BLaER1 treated with 17β-estradiol and CSF1 and Interleukin-3, amounts not matched to agents 10 nM and 100 nM (cell line): Measurements from ENCODE around the gene AFTPH.

Experiments used
- H3K27ac ChIP-seq, 11 experiments: shearing (Covaris generic); formaldehyde crosslinking; 2 replicates each; pipeline ENCODE4 v1.8.1; 2022
- H3K27me3 ChIP-seq, 11 experiments: shearing (Covaris generic); formaldehyde crosslinking; 2 replicates each; pipeline ENCODE4 v1.8.1; 2022
- H3K36me3 ChIP-seq, 11 experiments: shearing (Covaris generic); formaldehyde crosslinking; 2 replicates each; pipeline ENCODE4 v1.8.1; 2022
- H3K4me1 ChIP-seq, 10 experiments: shearing (Covaris generic); formaldehyde crosslinking; 2 replicates each; pipeline ENCODE4 v1.8.1; 2022
- H3K4me2 ChIP-seq, 11 experiments: shearing (Covaris generic); formaldehyde crosslinking; 2 replicates each; pipeline ENCODE4 v1.8.1; 2022
- H3K4me3 ChIP-seq, 10 experiments: shearing (Covaris generic); formaldehyde crosslinking; 2 replicates each; pipeline ENCODE4 v1.8.1; 2022
- H3K9ac ChIP-seq, 11 experiments: shearing (Covaris generic); formaldehyde crosslinking; 2 replicates each; pipeline ENCODE4 v1.8.1; 2022
- H3K9me3 ChIP-seq, 11 experiments: shearing (Covaris generic); formaldehyde crosslinking; replicated peaks in 1 of 11; 2 replicates each; pipeline ENCODE4 v1.8.1; 2022
- H4K20me1 ChIP-seq, 11 experiments: shearing (Covaris generic); formaldehyde crosslinking; 2 replicates each; pipeline ENCODE4 v1.8.1; 2022
- Cebpa-rat ChIP-seq, 11 experiments: shearing (Covaris generic); IDR thresholded peaks; 2 replicates each; pipeline ENCODE4 v1.8.1; 2022

Gene AFTPH

GRCh38 chr2:64532030-64532429 lies 7.9 kb downstream of the AFTPH start:
- peaks cover 0 to 19% (median 5%) of the 10 kb centered on the region in 11 experiments; a peak in 10 of 22 replicates for H3K36me3 ChIP-seq
- peaks cover 32 to 100% (median 86%) of the 10 kb centered on the region in 11 experiments; a peak in 20 of 22 replicates for H4K20me1 ChIP-seq
- H3K9ac ChIP-seq: no peak overlapping the region

GRCh38 chr2:64533882-64534281 lies 9.8 kb downstream of the AFTPH start:
- Histone ChIP-seq H3K27ac (no peak overlapping the region), H3K4me3 (no peak overlapping the region), H3K27me3 (no peaks in the 10 kb centered on the region), H3K36me3 (peaks cover 0 to 29% (median 5%) of the 10 kb centered on the region in 11 experiments; a peak in 10 of 22 replicates), H3K9ac (no peak overlapping the region), H3K4me2 (peak overlapping the region in 4 of 11 experiments; percentile 19 to 58 (median 48); a peak in 4 of 22 replicates), H3K4me1 (peaks cover 0 to 58% (median 6%) of the 10 kb centered on the region in 10 experiments; a peak in 13 of 20 replicates), H4K20me1 (peaks cover 30 to 100% (median 78%) of the 10 kb centered on the region in 11 experiments; a peak in 20 of 22 replicates), H3K9me3 (no peaks in the 10 kb centered on the region)
- no peak for TF ChIP-seq Cebpa-rat (IDR thresholded peaks at IDR 0.05)

More at GRCh38 chr2:64532030-64532429, 7.9 kb downstream of the AFTPH start:
- Histone ChIP-seq H3K4me1 (peaks cover under 1 to 73% (median 6%) of the 10 kb centered on the region in 10 experiments; a peak in 16 of 20 replicates), H3K4me2 (no peak overlapping the region), H3K27ac (no peak overlapping the region), H3K9me3 (no peaks in the 10 kb centered on the region), H3K27me3 (no peaks in the 10 kb centered on the region), H3K4me3 (no peak overlapping the region)
- no peak for TF ChIP-seq Cebpa-rat (IDR thresholded peaks at IDR 0.05)

DNA sequence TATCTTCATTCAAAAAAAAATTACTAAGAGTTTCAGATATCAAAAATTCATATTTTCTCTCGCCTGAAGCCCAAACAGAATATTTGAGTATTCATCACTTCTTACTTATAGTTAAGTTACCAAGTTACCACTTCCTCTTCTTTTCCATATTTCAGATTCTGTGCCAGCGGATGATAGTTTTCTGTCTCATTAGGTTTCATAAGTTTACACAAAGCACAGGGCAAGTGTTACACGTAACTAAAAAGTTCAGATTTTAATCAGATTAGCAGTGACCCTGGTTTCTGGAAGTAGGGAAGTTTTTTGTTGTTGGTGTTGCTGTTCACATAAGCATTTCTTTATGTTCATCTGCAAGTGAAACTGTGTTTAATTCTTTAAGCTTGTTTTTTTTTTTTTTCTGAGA lies 10.2 kb downstream of the AFTPH start:
- Histone ChIP-seq H3K4me3 (no peak overlapping the region), H3K9me3 (no peaks in the 10 kb centered on the region), H3K4me1 (peaks cover 0 to 59% (median 6%) of the 10 kb centered on the region in 10 experiments; a peak in 13 of 20 replicates), H4K20me1 (peaks cover 35 to 100% (median 78%) of the 10 kb centered on the region in 11 experiments; a peak in 19 of 22 replicates), H3K36me3 (peaks cover 0 to 26% (median 5%) of the 10 kb centered on the region in 11 experiments; a peak in 10 of 22 replicates), H3K4me2 (peak overlapping the region in 3 of 11 experiments; percentile 47 to 65 (median 48); a peak in 5 of 22 replicates), H3K9ac (peak overlapping the region in 1 of 11 experiments; percentile 11; a peak in 1 of 22 replicates), H3K27me3 (no peaks in the 10 kb centered on the region), H3K27ac (no peak overlapping the region; a peak in 1 of 22 replicates)
- TF ChIP-seq Cebpa-rat (IDR thresholded peaks at IDR 0.05): no peak

- peaks cover 0 to 20% (median 0%) of the 10 kb centered on the region in 11 experiments; a peak in 4 of 22 replicates for H3K36me3 ChIP-seq
- H4K20me1 ChIP-seq: peaks cover 33 to 100% (median 78%) of the 10 kb centered on the region in 11 experiments; a peak in 20 of 22 replicates
- no peak overlapping the region for H3K4me3 ChIP-seq
- TF ChIP-seq Cebpa-rat (IDR thresholded peaks at IDR 0.05): no peak
- H3K4me1 ChIP-seq: peaks cover 0 to 66% (median 6%) of the 10 kb centered on the region in 10 experiments; a peak in 13 of 20 replicates
- no peaks in the 10 kb centered on the region for H3K9me3 ChIP-seq
- no peaks in the 10 kb centered on the region for H3K27me3 ChIP-seq
- 0 out of 22 replicates have a peak overlapping the region, but pooled peaks of 1 of the 11 experiments have one; percentile 11 for H3K9ac ChIP-seq
- no peak overlapping the region; a peak in 1 of 22 replicates for H3K27ac ChIP-seq
- peak overlapping the region in 2 of 11 experiments; percentile 48 to 65; a peak in 2 of 22 replicates for H3K4me2 ChIP-seq
Measured at GRCh38 chr2:64535024-64535423, 10.9 kb downstream of the AFTPH start.

GRCh38 chr2:64537991-64538390 lies 13.9 kb downstream of the AFTPH start:
- TF ChIP-seq Cebpa-rat (IDR thresholded peaks at IDR 0.05): no peak
- Histone ChIP-seq H3K4me3 (no peak overlapping the region), H3K4me2 (no peak overlapping the region), H4K20me1 (peaks cover 32 to 100% (median 80%) of the 10 kb centered on the region in 11 experiments; a peak in 21 of 22 replicates), H3K9me3 (no peaks in the 10 kb centered on the region), H3K27ac (no peak overlapping the region), H3K9ac (no peak overlapping the region), H3K4me1 (peaks cover 0 to 55% (median 6%) of the 10 kb centered on the region in 10 experiments; a peak in 13 of 20 replicates), H3K27me3 (no peaks in the 10 kb centered on the region), H3K36me3 (peaks cover 0 to 20% (median 0%) of the 10 kb centered on the region in 11 experiments; a peak in 2 of 22 replicates)

DNA sequence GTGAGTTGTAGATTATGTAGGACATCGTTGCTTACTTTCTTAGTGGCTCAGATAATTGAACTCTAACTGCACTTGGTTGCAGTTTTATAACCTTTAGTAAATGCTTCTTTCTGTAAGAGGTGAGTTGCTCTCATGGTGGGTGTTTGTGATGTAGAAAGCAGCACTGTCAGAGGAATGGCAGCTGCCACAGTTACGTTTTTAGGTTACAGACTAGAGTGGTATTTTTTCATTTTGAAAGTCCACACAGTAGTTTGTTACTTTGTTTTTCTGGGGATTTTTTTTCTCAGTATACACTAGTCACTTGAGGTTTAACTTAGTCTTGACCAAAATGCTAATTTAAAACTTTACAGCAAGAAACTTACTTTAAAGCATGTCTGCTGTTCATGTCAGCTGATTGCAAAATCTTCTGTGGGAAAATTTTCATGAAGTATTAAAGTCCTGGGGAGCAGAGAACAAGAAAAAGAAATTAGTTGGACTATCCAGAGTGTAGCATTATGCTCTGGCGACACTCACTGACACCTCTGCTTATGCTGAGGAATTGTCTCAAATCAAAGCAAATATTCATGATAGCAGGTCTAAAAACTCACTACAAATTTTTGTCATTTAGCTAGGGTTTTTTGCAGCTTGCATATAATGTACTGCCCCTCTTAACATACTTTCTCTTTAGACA lies 14.8 kb downstream of the AFTPH start:
- H3K27me3 ChIP-seq: no peaks in the 10 kb centered on the region
- H3K27ac ChIP-seq: no peak overlapping the region
- peaks cover 0 to 46% (median 4%) of the 10 kb centered on the region in 10 experiments; a peak in 13 of 20 replicates for H3K4me1 ChIP-seq
- no peak overlapping the region for H3K4me3 ChIP-seq
- H4K20me1 ChIP-seq: peaks cover 35 to 100% (median 80%) of the 10 kb centered on the region in 11 experiments; a peak in 21 of 22 replicates
- H3K9ac ChIP-seq: no peak overlapping the region
- H3K4me2 ChIP-seq: no peak overlapping the region
- no peak for TF ChIP-seq Cebpa-rat (IDR thresholded peaks at IDR 0.05)
- H3K9me3 ChIP-seq: no peaks in the 10 kb centered on the region
- H3K36me3 ChIP-seq: peaks cover 0 to 23% (median 0%) of the 10 kb centered on the region in 11 experiments; a peak in 2 of 22 replicates

DNA sequence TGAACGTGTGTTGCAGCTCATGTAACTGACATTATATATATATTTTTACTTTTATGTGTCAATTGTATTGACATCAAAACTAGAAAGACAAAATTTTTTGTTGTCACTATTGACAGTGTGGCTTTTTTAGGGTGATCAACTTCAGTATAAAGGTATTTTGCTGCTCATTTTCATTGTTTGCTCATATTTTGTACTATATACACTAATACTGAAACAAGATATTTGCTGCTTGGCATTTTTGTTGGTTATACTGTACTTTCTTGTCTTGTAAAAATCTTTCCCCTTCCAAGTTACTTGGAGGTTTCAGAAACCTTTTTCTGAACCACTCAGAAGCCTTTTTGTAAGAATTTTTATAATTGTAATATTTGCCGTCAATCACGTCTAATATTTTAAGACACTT lies 16.5 kb downstream of the AFTPH start:
- no peak for TF ChIP-seq Cebpa-rat (IDR thresholded peaks at IDR 0.05)
- no peak overlapping the region for H3K4me3 ChIP-seq
- H3K9me3 ChIP-seq: no peaks in the 10 kb centered on the region
- no peaks in the 10 kb centered on the region for H3K27me3 ChIP-seq
- peaks cover 34 to 100% (median 85%) of the 10 kb centered on the region in 11 experiments; a peak in 20 of 22 replicates for H4K20me1 ChIP-seq
- H3K36me3 ChIP-seq: peaks cover 0 to 35% (median 6%) of the 10 kb centered on the region in 11 experiments; a peak in 3 of 22 replicates
- H3K4me2 ChIP-seq: no peak overlapping the region
- H3K9ac ChIP-seq: no peak overlapping the region
- peaks cover 0 to 28% (median 0%) of the 10 kb centered on the region in 10 experiments; a peak in 3 of 20 replicates for H3K4me1 ChIP-seq
- no peak overlapping the region for H3K27ac ChIP-seq

DNA sequence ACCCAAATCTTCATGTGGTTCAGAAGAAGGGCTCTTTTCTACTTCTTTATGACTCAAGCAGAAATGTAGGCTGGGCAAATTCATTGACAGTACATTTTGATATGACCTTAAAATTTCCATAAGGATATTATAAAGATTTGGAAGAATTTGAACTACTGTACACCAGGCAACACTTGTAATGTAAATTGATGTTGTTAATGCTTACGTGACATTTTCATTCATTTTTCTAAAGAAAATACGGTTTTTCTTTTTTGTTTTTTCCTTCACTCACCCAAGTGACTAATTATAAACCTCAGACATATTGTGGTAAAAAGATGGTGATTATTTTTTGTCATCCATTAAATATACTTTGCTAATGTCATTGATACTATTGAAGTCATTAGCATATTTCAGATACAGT lies 17.4 kb downstream of the AFTPH start:
- Histone ChIP-seq H3K9me3 (no peaks in the 10 kb centered on the region), H4K20me1 (peaks cover 27 to 100% (median 75%) of the 10 kb centered on the region in 11 experiments; a peak in 20 of 22 replicates), H3K27me3 (no peaks in the 10 kb centered on the region), H3K4me2 (no peak overlapping the region), H3K36me3 (peaks cover 0 to 33% (median 6%) of the 10 kb centered on the region in 11 experiments; a peak in 4 of 22 replicates), H3K27ac (no peak overlapping the region), H3K4me1 (peaks cover 0 to 23% (median 0%) of the 10 kb centered on the region in 10 experiments; a peak in 3 of 20 replicates), H3K9ac (no peak overlapping the region), H3K4me3 (no peak overlapping the region)
- TF ChIP-seq Cebpa-rat (IDR thresholded peaks at IDR 0.05): no peak
